Endothelial cell of umbilical vein (primary cell): ENCODE data around the gene PSORS1C1. TPM values are rescaled to one million over a fixed set of nuclear protein-coding genes. Genes with fewer than 3 reads are reported as not detected.

Experiments used
- BruUV-seq: library from RNA; stranded (reverse); fragments of 400-500 nt; replicated peaks from 2 replicates; lab custom pipeline; 2021; lab: Mats Ljungman, UMichigan
- CTCF ChIA-PET: fragments of 300-600, 350-600 bp; sonication (Branson Sonifier 250); formaldehyde crosslinking; loops from one replicate; lab custom pipeline; 2021; ENCODE audit warnings: antibody characterized with exemption, inconsistent platforms; lab: Charles Lee
- POLR2A ChIA-PET: fragments of 300-600, 350-600 bp; sonication (Branson Sonifier 250); formaldehyde crosslinking; loops from one replicate; lab custom pipeline; 2021; ENCODE audit warnings: antibody characterized with exemption, inconsistent platforms; lab: Charles Lee
- DNase-seq: peaks from one replicate; pipeline ENCODE4 v3.0.0-alpha.2; 2011; ENCODE audit warnings: low read depth, low spot score
- FAIRE-seq: peaks from 2 replicates; lab custom pipeline; 2011; peaks lifted over from hg19 to GRCh38; lab: Jason Lieb, UNC
- H2AFZ ChIP-seq: 2 replicates; pipeline ENCODE4 v1.6.0; 2012; ENCODE audit warnings: low read depth, low read length, control low read depth, inconsistent platforms
- H3K27ac ChIP-seq: 2 replicates; pipeline ENCODE4 v1.5.1; 2011; ENCODE audit warnings: low read depth, mild to moderate bottlenecking, control low read depth, low read length, moderate library complexity; ENCODE audit not compliant: insufficient read depth
- H3K27me3 ChIP-seq, 2 experiments: 2 replicates each; pipeline versions ENCODE4 v1.6.0 to v1.6.1; 2011; ENCODE audit warnings: low read length in 2 of 2, mixed read lengths in 1 of 2; ENCODE audit not compliant: control insufficient read depth in 2 of 2, insufficient read depth in 2 of 2
- H3K36me3 ChIP-seq, 2 experiments: 2 replicates in 1 of 2; 3 replicates in 1 of 2; pipeline ENCODE4 v1.5.1; 2011; ENCODE audit warnings: low read length in 2 of 2, mild to moderate bottlenecking in 1 of 2, moderate library complexity in 1 of 2; ENCODE audit not compliant: control insufficient read depth in 2 of 2, insufficient read depth in 2 of 2; ENCODE audit errors: extremely low read depth in 1 of 2
- H3K4me1 ChIP-seq: 3 replicates; pipeline ENCODE4 v1.5.1; 2011; ENCODE audit warnings: mild to moderate bottlenecking, low read length; ENCODE audit not compliant: control insufficient read depth, insufficient read depth; ENCODE audit errors: extremely low read depth
- H3K4me2 ChIP-seq: 2 replicates; pipeline ENCODE4 v1.6.1; 2011; ENCODE audit warnings: low read length, control low read depth, mixed read lengths; ENCODE audit not compliant: insufficient read depth
- H3K4me3 ChIP-seq, 3 experiments: fragments of 200-600 bp in 1 of 3; sonication (generic), shearing (Covaris generic) in 1 of 3; replicated peaks in 1 of 3; 2 replicates each; pipeline ENCODE4 v1.5.1; 2011 to 2016; ENCODE audit warnings: control low read depth in 3 of 3, low read length in 3 of 3, mild to moderate bottlenecking in 2 of 3, inconsistent platforms in 1 of 3, low read depth in 1 of 3, moderate library complexity in 1 of 3; ENCODE audit not compliant: insufficient read depth in 1 of 3
- H3K79me2 ChIP-seq: 2 replicates; pipeline ENCODE4 v1.6.0; 2012; ENCODE audit warnings: low read length, inconsistent platforms; ENCODE audit not compliant: control insufficient read depth, insufficient read depth
- H3K9ac ChIP-seq: replicated peaks from 2 replicates; pipeline ENCODE3; 2011; ENCODE audit warnings: low read length, control low read depth; ENCODE audit not compliant: insufficient read depth; ENCODE audit errors: extremely low read depth
- H3K9me1 ChIP-seq: replicated peaks from 3 replicates; pipeline ENCODE4 v1.6.0; 2011; ENCODE audit warnings: mild to moderate bottlenecking, low read length; ENCODE audit not compliant: control insufficient read depth, insufficient read depth; ENCODE audit errors: extremely low read depth
- H3K9me3 ChIP-seq: replicated peaks from 2 replicates; pipeline ENCODE4 v1.5.1; 2012; ENCODE audit warnings: low read length, inconsistent platforms; ENCODE audit not compliant: control insufficient read depth, insufficient read depth
- H4K20me1 ChIP-seq: replicated peaks from 2 replicates; pipeline ENCODE3; 2011; ENCODE audit warnings: mild to moderate bottlenecking, low read length; ENCODE audit not compliant: control insufficient read depth, insufficient read depth; ENCODE audit errors: extremely low read depth
- EZH2 ChIP-seq: IDR thresholded peaks from 2 replicates; pipeline ENCODE4 v1.6.1; 2012; ENCODE audit warnings: borderline replicate concordance, low read depth, mild to moderate bottlenecking, moderate library complexity, low read length, inconsistent platforms; ENCODE audit not compliant: severe bottlenecking
- FOS ChIP-seq: IDR thresholded peaks from 2 replicates; pipeline ENCODE4 v1.6.1; 2011; ENCODE audit warnings: mild to moderate bottlenecking, low read length, moderate library complexity, borderline replicate concordance; ENCODE audit not compliant: insufficient read depth
- GATA2 ChIP-seq: IDR thresholded peaks from 2 replicates; pipeline ENCODE4 v1.7.0; 2011; ENCODE audit warnings: low read depth, mild to moderate bottlenecking, moderate library complexity, mixed read lengths, low read length; ENCODE audit not compliant: insufficient read length, insufficient read depth
- JUN ChIP-seq: IDR thresholded peaks from 2 replicates; pipeline ENCODE4 v1.6.1; 2011; ENCODE audit warnings: borderline replicate concordance, low read depth; ENCODE audit not compliant: insufficient read length, insufficient read depth
- MYC ChIP-seq: IDR thresholded peaks from one replicate; pipeline ENCODE4 v1.6.1; 2011; ENCODE audit warnings: mild to moderate bottlenecking, low read depth, low read length
- POLR2A ChIP-seq: IDR thresholded peaks from 2 replicates; pipeline ENCODE4 v1.6.1; 2012; ENCODE audit warnings: low read depth, mild to moderate bottlenecking, control low read depth, low read length
- POLR2AphosphoS5 ChIP-seq: IDR thresholded peaks from 2 replicates; pipeline ENCODE4 v1.6.1; 2012; ENCODE audit warnings: low read depth, mild to moderate bottlenecking, control low read depth, low read length, moderate library complexity; ENCODE audit not compliant: insufficient read depth
- dilution Hi-C: fragments of 300-500 bp; cut with MboI; formaldehyde crosslinking; loops from one replicate; pipeline ENCODE4 v1.15.0; 2019; ENCODE audit warnings: low sequenced_read_pairs; ENCODE audit not compliant: extremely low pct_ligation_motif_present
- intact Hi-C: fragments of 100-400 bp; cut with micrococcal nuclease; formaldehyde crosslinking; loops from one replicate; pipeline ENCODE4 v1.10.0; 2022
- polyA plus RNA-seq, 4 experiments: library from polyadenylated mRNA; depleted of rRNA in 3 of 4; stranded (reverse) in 3 of 4; unstranded in 1 of 4; fragments of >200 nt; gene quantifications; 2 replicates each; pipeline versions ENCODE4 v1.2.1 to v1.2.3, GENCODE V29; 2011 to 2012; ENCODE audit warnings: missing spikeins in 1 of 4
- total RNA-seq: library from RNA; stranded (reverse); gene quantifications from 2 replicates; pipeline ENCODE4 v1.2.3, GENCODE V29; 2021
- TF ChIP-seq, protein P1 (sequence below): IDR thresholded peaks from 2 replicates; pipeline ENCODE4 v1.6.1; 2011; ENCODE audit not compliant: insufficient read depth, insufficient read length
- TF ChIP-seq, protein P2 (sequence below), 2 donors: IDR thresholded peaks; 1 replicate in 1 of 2; 2 replicates in 1 of 2; pipeline ENCODE4 v1.5.1; 2011; ENCODE audit warnings: low read length in 2 of 2, mild to moderate bottlenecking in 2 of 2, moderate library complexity in 2 of 2, control low read depth in 1 of 2, inconsistent platforms in 1 of 2, low read depth in 1 of 2; ENCODE audit not compliant: insufficient read depth in 1 of 2; ENCODE audit errors: extremely low read depth in 1 of 2

Gene PSORS1C1
- total and polyA plus RNA-seq, 2 donors (not counting 3 experiments of a cell fraction or from before 2014, with no cell fraction given): 1.1 to 13.2 TPM

DNA sequence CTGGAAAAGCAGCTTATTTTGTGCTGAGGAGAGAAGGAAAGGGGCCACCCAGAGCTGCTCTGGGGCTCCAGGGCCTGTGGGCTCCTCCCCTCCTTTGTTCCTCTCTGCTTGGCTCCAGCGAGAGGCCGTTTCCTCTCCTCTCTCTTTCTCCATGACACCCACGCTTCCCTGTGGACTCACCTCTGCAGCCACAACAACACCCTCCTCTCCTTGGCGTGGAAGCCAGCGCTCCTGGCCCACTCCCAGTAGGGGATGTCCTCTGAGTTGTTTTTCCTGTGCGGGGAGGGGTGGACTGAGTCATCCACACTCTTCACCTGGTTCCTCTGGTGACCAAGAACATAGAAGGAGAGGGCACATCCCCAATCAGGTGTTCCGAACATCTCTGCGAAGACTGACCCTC, 10.6 kb downstream of the PSORS1C1 start:
- peaks cover 36% of the 10 kb centered on the region for H3K4me1 ChIP-seq
- H3K9me3 ChIP-seq: no peaks in the 10 kb centered on the region
- no peaks in the 10 kb centered on the region for H3K9me1 ChIP-seq
- H4K20me1 ChIP-seq: no peaks in the 10 kb centered on the region
- no peaks in the 10 kb centered on the region for H3K36me3 ChIP-seq
- POLR2A ChIA-PET: no interaction called here
- DNase-seq (peak; percentile 85), FAIRE-seq (peak; percentile 84)
- dilution Hi-C loops: no loop called here
- intact Hi-C loops: loop anchor here (5.0 kb wide), 1 partner anchor 298 kb away; no protein-coding TSS in a partner anchor
- CTCF ChIA-PET: interaction anchor here (1.0 to 10.6 kb wide), 6 partner anchors 9 to 241 kb away, joined by 4 to 71 read pairs (median 8); partner anchors contain the start of gene PSORS1C1
- BruUV-seq: no TSS peak
- H3K27me3 ChIP-seq: peaks cover 3 to 6% of the 10 kb centered on the region in 2 experiments
- H3K4me2 ChIP-seq: peak overlapping the region; percentile 5
- peak overlapping the region; percentile 2 for H2AFZ ChIP-seq
- no peak overlapping the region for H3K27ac ChIP-seq
- H3K79me2 ChIP-seq: no peaks in the 10 kb centered on the region
- peak; percentile 40 for TF ChIP-seq FOS
- TF ChIP-seq, protein P1, sequence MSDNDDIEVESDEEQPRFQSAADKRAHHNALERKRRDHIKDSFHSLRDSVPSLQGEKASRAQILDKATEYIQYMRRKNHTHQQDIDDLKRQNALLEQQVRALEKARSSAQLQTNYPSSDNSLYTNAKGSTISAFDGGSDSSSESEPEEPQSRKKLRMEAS: no peak
- peak; percentile 37 for TF ChIP-seq POLR2AphosphoS5
- no peak overlapping the region for H3K4me3 ChIP-seq
- no peak overlapping the region for H3K9ac ChIP-seq

DNA sequence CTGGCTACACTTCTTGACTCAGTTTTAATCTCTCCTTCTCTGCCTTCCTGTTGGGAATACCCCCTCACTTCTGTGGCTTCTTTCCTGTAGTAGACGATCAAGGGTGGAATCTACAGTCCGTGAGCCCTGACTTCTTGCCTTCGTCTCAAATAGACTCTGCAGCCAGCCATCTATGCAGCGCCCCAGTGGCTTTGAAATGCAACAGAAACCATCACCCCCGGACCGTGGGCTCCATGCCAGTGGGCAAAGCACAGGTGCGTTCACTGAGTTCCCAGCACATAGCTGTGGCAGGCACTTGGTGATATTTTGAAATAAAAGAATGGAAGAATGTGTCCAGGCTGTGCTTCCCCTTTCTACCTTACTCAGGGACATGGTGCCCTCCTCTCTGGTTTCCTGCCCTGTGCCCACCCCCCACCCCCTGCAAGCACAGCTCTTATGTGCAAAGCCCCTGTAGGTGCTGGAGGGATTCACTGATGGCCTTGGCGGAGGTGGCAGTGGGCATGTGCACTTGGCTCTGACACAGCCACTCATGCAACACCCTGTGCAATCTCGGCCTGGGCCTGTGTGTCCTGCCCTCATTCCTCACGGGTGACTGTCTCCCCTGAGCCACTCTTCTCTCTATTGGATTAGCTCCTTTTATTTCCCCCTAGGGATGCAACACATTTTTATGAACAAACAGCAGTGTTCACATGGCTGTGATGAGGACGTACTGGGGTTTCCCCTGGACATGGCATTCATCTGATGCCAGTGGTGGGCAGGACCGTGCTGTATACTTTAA, 11.2 kb downstream of the PSORS1C1 start:
- POLR2A ChIA-PET: interaction anchor here (0.6 kb wide), 1 partner anchor 38 kb away, joined by 3 read pairs; no protein-coding TSS in a partner anchor
- H3K79me2 ChIP-seq: no peaks in the 10 kb centered on the region
- no peak overlapping the region for H3K9ac ChIP-seq
- H3K4me1 ChIP-seq: peaks cover 36% of the 10 kb centered on the region
- no peaks in the 10 kb centered on the region for H3K9me1 ChIP-seq
- BruUV-seq: no TSS peak
- TF ChIP-seq POLR2A (no peak), POLR2AphosphoS5 (no peak), MYC (no peak), JUN (no peak), FOS (no peak), EZH2 (no peak), GATA2 (no peak)
- TF ChIP-seq, protein P1: no peak
- TF ChIP-seq, protein P2, sequence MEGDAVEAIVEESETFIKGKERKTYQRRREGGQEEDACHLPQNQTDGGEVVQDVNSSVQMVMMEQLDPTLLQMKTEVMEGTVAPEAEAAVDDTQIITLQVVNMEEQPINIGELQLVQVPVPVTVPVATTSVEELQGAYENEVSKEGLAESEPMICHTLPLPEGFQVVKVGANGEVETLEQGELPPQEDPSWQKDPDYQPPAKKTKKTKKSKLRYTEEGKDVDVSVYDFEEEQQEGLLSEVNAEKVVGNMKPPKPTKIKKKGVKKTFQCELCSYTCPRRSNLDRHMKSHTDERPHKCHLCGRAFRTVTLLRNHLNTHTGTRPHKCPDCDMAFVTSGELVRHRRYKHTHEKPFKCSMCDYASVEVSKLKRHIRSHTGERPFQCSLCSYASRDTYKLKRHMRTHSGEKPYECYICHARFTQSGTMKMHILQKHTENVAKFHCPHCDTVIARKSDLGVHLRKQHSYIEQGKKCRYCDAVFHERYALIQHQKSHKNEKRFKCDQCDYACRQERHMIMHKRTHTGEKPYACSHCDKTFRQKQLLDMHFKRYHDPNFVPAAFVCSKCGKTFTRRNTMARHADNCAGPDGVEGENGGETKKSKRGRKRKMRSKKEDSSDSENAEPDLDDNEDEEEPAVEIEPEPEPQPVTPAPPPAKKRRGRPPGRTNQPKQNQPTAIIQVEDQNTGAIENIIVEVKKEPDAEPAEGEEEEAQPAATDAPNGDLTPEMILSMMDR (IDR thresholded peaks at IDR 0.05; ENCODE audit: extremely low read depth in 1 of 2, insufficient read depth in 1 of 2, low read depth in 1 of 2, low read length in 2 of 2): no peak
- no peak overlapping the region for H3K4me3 ChIP-seq
- dilution Hi-C loops (no loop called here), intact Hi-C loops (loop anchor here (5.0 kb wide), 1 partner anchor 298 kb away; no protein-coding TSS in a partner anchor)
- H3K36me3 ChIP-seq: no peaks in the 10 kb centered on the region
- no peak overlapping the region for H3K27ac ChIP-seq
- no peak for DNase-seq
- no peak overlapping the region for H3K4me2 ChIP-seq
- no peak overlapping the region for H2AFZ ChIP-seq
- no peak for FAIRE-seq
- no peaks in the 10 kb centered on the region for H4K20me1 ChIP-seq
- H3K9me3 ChIP-seq: no peaks in the 10 kb centered on the region
- peaks cover 3 to 6% of the 10 kb centered on the region in 2 experiments for H3K27me3 ChIP-seq
- CTCF ChIA-PET: interaction anchor here (0.9 to 10.6 kb wide), 9 partner anchors 10 to 241 kb away, joined by 3 to 71 read pairs (median 7); partner anchors contain the start of genes PSORS1C1 and VARS2
